Neutrophil (primary cell): ENCODE data around the gene ITLN2.

Experiments
- H3K27ac ChIP-seq: fragments of 200-600 bp; sonication (generic); 2 replicates; pipeline ENCODE4 v1.5.1; 2016; ENCODE audit warnings: mild to moderate bottlenecking, moderate library complexity
- H3K27me3 ChIP-seq: fragments of 200-600 bp; sonication (generic); 2 replicates; pipeline ENCODE4 v1.6.0; 2016; ENCODE audit warnings: mild to moderate bottlenecking
- H3K36me3 ChIP-seq: fragments of 200-600 bp; sonication (generic); 2 replicates; pipeline ENCODE4 v1.5.1; 2017
- H3K4me1 ChIP-seq, 2 experiments: fragments of 200-600 bp in 1 of 2; sonication (generic) in 1 of 2; 1 replicate in 1 of 2; 2 replicates in 1 of 2; pipeline versions ENCODE4 v1.5.1 to v1.6.1; 2013 to 2016; ENCODE audit warnings: low read depth in 1 of 2, low read length in 1 of 2, mild to moderate bottlenecking in 1 of 2, moderate library complexity in 1 of 2; ENCODE audit not compliant: control insufficient read depth in 1 of 2, insufficient read depth in 1 of 2
- H3K4me3 ChIP-seq, 2 experiments: fragments of 200-600 bp in 1 of 2; sonication (generic) in 1 of 2; 1 replicate in 1 of 2; 2 replicates in 1 of 2; pipeline ENCODE4 v1.5.1; 2013 to 2016; ENCODE audit warnings: low read depth in 1 of 2, low read length in 1 of 2, mild to moderate bottlenecking in 1 of 2, moderate library complexity in 1 of 2
- H3K9me3 ChIP-seq: fragments of 200-600 bp; sonication (generic); 2 replicates; pipeline ENCODE4 v1.5.1; 2016
- TF ChIP-seq, protein P1 (sequence below): fragments of 200-600 bp; sonication (generic); IDR thresholded peaks from 2 replicates; pipeline ENCODE4 v1.5.1; 2016; ENCODE audit warnings: antibody characterized with exemption

Gene ITLN2

DNA sequence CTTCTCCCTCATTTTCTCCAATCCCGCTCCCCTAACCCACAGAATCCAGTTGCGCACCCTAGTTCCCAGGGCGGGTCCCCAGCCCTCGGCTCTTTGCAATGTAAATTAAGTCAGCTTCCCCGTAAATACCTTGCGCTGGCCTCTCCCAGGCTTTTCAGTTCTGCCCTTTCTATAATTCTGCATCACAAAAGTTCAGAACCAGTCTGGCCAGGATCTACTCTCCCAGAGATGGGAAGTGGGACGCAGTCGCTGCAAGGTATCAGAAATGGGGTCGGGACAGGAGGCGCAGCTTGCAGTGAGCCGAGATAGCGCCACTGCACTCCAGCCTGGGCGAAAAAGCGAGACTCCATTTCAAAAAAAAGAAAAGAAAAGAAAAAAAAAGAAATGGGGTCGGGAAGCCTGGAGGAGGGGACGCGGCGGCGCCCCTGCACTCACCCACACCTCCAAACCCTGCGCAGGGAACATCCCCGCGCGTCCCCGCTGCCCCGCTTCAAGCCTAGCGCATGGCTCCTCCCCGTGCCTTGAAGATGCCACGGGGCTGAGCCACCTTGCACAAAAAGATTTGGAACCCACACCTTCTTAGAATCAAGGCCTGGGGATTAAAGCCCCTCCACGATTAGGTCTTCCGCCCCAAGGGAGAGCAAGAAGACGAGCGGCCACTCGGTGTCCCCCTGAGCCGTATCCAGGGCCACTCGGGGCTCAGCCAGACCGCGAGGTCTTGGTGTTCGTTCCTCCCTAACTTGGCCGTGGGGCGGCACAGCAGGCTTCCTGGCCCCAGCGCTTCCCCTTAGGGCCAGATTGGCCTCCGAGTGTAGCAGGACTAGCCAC is 27.2 kb upstream of the ITLN2 start:
- Histone ChIP-seq H3K27me3 (peaks cover 36% of the 10 kb centered on the region), H3K27ac (no peak overlapping the region), H3K9me3 (no peaks in the 10 kb centered on the region), H3K4me3 (no peak overlapping the region), H3K4me1 (peaks cover 0 to 11% of the 10 kb centered on the region in 2 experiments), H3K36me3 (no peaks in the 10 kb centered on the region)
- TF ChIP-seq, protein P1, sequence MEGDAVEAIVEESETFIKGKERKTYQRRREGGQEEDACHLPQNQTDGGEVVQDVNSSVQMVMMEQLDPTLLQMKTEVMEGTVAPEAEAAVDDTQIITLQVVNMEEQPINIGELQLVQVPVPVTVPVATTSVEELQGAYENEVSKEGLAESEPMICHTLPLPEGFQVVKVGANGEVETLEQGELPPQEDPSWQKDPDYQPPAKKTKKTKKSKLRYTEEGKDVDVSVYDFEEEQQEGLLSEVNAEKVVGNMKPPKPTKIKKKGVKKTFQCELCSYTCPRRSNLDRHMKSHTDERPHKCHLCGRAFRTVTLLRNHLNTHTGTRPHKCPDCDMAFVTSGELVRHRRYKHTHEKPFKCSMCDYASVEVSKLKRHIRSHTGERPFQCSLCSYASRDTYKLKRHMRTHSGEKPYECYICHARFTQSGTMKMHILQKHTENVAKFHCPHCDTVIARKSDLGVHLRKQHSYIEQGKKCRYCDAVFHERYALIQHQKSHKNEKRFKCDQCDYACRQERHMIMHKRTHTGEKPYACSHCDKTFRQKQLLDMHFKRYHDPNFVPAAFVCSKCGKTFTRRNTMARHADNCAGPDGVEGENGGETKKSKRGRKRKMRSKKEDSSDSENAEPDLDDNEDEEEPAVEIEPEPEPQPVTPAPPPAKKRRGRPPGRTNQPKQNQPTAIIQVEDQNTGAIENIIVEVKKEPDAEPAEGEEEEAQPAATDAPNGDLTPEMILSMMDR: no peak

DNA sequence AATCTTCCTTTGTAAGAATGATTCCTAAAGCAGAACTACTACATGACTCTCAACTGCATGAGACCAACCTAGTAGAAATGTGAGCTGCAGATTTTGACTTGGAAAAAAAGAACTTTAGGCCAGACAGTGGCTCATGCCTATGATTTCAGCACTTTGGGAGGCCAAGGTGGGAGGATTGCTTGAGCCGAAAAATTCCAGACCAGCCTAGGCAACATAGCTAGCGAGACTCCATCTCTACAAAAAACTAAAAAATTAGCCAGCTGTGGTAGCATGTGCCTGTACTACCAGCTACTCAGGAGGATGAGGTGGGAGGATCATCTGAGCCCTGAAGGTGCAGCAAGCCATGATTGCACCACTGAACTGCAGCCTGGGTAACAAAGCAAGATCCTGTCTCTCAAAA is 24.7 kb upstream of the ITLN2 start:
- TF ChIP-seq, protein P1: no peak
- H3K4me1 ChIP-seq: peaks cover 0 to 11% of the 10 kb centered on the region in 2 experiments
- H3K9me3 ChIP-seq: no peaks in the 10 kb centered on the region
- no peaks in the 10 kb centered on the region for H3K36me3 ChIP-seq
- peaks cover 36% of the 10 kb centered on the region for H3K27me3 ChIP-seq
- no peak overlapping the region for H3K27ac ChIP-seq
- H3K4me3 ChIP-seq: no peak overlapping the region

DNA sequence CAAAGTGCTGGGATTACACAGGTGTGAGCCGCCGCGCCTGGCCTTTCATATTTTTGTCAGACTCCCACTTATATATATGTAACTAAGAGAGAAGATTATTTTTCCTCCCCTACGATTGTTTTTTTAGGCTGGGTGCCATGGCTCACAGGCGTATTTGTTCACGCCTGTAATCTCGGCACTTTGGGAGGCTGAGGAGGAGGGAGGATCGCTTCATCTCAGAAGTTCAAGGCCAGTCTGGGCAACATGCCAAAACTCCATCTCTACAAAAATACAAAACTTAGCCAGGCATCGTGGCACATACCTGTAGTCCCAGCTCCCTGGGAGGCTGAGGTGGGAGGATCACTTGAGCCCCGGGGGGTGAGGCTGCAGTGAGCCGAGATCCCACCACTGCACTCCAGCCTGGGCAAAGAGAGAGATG is 23.9 kb upstream of the ITLN2 start:
- H3K27me3 ChIP-seq: peaks cover 36% of the 10 kb centered on the region
- peaks cover 0 to 11% of the 10 kb centered on the region in 2 experiments for H3K4me1 ChIP-seq
- H3K9me3 ChIP-seq: no peaks in the 10 kb centered on the region
- TF ChIP-seq, protein P1: no peak
- no peak overlapping the region for H3K4me3 ChIP-seq
- no peak overlapping the region for H3K27ac ChIP-seq
- H3K36me3 ChIP-seq: no peaks in the 10 kb centered on the region

DNA sequence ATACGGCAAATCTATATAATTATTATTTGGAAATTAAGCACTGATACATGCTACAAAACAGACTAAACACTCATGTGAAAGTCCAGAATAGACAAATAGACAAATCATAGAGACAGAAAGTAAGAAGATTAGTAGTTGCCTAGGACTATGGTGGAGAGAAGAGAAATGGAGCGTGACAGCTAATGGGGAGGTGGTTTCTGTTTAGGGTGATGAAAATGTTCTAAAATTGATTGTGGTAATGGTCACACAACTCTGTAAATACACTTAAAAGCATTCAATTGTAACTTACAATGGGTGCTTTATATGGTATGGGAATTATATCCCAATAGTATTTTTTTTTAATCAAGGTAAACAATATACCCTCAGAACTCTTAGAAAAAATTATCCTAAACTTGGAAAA is 20.4 kb upstream of the ITLN2 start:
- no peaks in the 10 kb centered on the region for H3K4me1 ChIP-seq

DNA sequence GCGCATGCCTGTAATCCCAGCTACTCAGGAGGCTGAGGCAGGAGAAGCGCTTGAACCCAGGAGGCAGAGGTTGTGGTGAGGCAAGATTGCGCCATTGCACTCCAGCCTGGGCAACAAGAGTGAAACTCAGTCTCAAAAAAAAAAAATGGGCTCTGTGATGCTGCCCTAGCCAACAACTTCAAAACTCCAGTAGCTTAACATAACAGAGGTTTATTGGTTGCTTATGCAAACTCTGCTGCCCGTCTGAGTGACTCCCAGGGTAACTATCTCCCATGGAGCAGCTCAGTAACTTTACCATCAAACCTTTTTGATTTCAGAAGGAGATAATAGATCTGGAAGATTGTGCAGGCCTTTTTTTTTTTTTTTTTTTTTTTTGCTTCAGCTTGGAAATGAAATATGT is 18.9 kb upstream of the ITLN2 start:
- H3K9me3 ChIP-seq: no peaks in the 10 kb centered on the region
- no peaks in the 10 kb centered on the region for H3K4me1 ChIP-seq
- no peaks in the 10 kb centered on the region for H3K27me3 ChIP-seq
- H3K36me3 ChIP-seq: no peaks in the 10 kb centered on the region
- TF ChIP-seq, protein P1: no peak
- H3K4me3 ChIP-seq: no peak overlapping the region
- no peak overlapping the region for H3K27ac ChIP-seq

More for the DNA sequence above, 20.4 kb upstream of the ITLN2 start:
- no peaks in the 10 kb centered on the region for H3K36me3 ChIP-seq
- peaks cover 2% of the 10 kb centered on the region for H3K27me3 ChIP-seq
- TF ChIP-seq, protein P1: no peak
- H3K27ac ChIP-seq: no peak overlapping the region
- H3K4me3 ChIP-seq: no peak overlapping the region
- H3K9me3 ChIP-seq: no peaks in the 10 kb centered on the region
